Measurements from ENCODE around the gene LUZP2.
"Not testable (repeated sequence)": the region's sequence is repeated elsewhere in the genome, so short reads cannot be mapped to it uniquely, and the experiment has no call there.

Gene LUZP2

DNA sequence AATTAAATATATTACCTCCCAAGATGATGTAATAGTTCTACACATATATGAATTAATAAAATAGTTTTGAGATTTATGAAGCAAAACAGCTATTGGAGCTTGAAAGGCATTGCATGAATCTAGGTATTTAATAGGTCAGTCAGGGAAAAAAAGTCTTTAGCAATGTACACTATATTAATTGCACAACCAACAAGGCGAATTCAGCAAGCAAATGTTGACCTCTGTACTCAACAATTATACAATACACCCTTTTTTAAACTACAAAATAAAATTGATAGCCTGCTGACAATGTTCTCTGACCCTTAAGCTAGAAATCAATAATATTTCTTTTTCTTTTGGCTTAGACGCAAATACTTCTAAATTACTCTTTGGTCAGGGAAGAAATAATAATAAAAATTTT, 345.5 kb downstream of the LUZP2 start:
- no peak for DNase-seq

DNA sequence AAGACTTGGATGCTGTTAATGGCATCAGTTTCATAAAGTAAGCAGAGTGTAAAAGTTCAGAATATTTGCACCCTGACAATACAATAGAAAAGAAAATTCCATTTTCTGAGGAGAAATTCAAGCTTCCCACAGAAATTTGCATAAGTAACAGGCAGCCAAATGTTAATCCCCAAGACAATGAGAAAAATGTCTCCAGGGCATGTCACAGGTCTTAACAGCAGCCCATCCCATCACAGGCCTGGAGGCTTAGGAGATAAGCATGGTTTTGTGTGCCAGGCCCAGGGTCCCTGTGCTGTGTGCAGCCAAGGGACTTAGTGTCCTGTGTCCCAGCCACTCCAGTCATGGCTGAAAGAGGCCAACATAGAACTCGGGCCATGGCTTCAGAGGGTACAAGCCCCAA, 347.6 kb downstream of the LUZP2 start:
- no peak for DNase-seq

DNA sequence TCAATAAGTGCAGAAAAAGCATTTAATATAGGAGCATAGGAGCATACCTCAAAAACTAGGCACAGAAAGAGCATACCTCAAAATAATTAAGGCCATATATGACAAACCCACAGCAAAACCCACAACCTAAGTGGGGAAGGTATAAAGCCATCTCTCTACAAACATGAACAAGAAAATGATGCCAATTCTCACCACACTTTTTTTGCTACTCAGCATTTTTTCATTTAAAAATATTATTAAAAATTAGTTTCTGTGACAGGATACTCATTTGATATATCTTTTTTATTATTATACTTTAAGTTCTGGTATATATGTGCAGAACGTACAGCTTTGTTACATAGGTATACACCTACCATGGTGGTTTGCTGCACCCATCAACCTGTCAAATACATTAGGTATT, 352.0 kb downstream of the LUZP2 start:
- DNase-seq = no peak

DNA sequence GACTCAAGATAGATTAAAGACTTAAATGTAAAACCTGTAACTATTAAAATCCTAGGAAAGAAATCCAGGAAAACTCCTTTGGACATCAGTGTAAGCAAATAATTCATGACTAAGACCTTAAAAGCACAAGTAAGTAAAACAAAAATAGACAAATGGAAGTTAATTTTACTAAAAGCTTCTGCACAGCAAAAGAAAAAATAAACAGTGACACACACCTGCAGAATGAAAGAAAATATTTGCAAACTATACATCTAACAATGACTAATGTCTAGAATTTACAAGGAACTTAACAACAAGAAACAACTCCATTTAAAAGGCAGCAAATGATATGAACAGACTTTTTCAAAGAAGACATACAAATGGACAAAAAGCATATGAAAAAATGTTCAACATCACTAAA, 359.1 kb downstream of the LUZP2 start:
- DNase-seq = no peak

GRCh38 chr11:24859801-24860300, 363.0 kb downstream of the LUZP2 start:
- no peak for DNase-seq

- no peak for DNase-seq
Measured at GRCh38 chr11:24861440-24861839, 364.6 kb downstream of the LUZP2 start.

DNA sequence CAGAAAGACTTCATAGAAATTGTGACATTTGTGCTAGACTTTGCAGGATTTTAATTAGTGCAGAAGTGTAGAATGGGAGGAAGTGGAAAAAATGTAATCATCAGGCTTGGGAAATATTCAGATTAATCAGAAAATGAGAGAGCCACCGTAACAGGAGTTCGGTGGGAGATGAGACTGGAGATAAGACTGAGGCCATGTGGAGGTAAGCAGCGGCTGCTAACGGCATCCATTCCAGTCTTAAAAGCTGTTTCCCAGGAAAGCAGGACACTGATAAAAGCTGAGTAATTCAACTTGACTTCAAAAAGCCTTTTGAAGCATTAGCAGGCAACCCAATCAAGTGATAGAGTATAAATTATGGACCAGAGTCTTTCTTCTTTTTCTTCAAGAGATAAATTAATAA, 369.9 kb downstream of the LUZP2 start:
- no peak for DNase-seq

DNA sequence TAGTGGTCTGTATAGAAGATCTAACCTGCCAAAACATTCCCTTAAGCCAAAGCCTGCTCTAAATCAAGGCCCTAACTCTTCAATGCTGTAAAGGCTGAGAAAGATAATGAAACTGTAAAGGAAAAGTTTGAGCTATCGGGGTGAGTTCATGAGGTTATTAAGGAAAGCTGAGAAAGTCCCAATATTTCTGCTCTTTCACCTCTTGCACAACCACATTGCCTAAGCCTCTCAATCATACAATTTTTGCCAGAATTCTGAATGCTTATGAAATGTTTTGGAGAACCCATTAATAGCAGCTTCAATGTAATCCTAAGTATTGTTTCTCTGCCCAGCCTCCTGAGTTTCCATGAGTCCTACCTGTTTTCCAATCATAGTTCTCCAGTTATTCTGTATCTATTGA, 373.2 kb downstream of the LUZP2 start:
- DNase-seq = no peak

- DNase-seq = no peak
Measured at GRCh38 chr11:24872186-24872585, 375.3 kb downstream of the LUZP2 start.

DNA sequence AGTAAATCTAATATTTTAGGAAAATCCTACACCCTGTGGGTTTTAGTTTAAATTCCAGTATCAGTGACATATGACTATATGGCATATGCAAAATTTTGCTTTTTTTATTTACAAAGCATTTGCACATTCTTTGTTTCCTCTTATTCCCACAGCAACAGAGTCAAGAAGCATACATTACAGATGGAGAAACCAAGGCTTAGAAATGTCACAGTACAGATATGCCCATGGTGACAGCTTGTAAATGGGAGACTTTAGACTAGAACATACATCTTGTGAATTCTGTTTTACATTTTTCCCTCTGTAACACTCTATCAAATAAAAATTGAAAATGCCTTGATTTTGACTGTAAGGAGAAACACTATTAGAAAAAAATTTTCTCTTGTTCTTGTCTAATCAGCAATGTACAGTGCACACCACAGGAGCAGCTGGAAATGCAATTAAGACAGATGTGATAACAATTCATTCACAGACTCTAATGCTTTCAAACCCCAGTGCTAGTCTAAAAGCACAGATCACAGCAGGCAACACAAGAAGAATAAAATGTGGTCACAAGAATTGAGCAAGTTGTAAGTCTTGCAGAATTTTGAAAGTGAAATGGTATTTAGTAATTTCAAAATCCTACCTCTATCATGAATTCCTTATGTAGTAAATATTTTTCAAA, 375.9 kb downstream of the LUZP2 start:
- no peak for DNase-seq

DNA sequence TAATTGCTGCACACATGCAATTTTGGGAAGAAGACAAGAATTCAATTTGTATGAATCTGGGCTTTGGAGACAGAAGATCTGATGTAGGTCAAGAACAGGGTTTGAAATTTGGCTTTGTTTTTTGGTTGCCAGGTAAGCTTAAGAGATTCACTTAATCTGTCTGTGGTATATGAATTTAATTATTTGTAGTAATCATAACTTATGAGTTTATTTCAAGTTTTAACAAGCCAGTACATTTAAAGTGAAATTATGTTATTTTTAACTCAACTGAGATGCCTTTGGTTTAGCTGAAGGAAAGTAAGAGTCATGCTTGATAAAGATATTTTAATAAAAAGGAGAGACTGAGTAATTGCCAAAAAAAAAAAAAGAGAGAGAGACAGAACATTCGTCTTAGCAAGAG, 384.1 kb downstream of the LUZP2 start:
- no peak for DNase-seq

DNA sequence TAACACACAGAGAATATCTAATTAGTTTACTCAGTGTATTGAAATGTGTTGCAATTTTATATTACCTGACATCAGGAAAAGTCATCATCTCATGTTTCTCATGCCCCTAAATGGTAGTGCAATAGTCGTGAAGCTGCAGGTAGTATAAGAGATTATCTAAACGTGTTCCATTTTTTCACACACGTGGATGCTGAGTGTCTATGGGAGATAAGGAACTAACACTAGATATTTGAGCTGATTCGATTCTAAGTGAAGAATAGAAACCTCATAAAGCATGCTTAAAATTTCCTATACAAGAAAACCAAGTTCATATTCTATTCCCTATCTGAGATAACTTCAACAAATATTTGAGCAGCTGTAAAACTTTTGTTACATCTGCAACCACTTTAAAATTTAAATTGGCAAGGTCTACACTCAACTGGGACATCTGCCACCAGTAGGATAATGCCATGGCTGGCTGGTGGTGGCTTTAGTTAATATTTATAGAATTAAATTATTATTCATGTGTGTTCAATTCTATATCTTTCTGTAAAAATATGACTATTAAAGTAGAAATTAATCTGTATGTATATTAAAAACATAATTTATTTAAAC, 388.8 kb downstream of the LUZP2 start:
- DNase-seq = no peak

DNA sequence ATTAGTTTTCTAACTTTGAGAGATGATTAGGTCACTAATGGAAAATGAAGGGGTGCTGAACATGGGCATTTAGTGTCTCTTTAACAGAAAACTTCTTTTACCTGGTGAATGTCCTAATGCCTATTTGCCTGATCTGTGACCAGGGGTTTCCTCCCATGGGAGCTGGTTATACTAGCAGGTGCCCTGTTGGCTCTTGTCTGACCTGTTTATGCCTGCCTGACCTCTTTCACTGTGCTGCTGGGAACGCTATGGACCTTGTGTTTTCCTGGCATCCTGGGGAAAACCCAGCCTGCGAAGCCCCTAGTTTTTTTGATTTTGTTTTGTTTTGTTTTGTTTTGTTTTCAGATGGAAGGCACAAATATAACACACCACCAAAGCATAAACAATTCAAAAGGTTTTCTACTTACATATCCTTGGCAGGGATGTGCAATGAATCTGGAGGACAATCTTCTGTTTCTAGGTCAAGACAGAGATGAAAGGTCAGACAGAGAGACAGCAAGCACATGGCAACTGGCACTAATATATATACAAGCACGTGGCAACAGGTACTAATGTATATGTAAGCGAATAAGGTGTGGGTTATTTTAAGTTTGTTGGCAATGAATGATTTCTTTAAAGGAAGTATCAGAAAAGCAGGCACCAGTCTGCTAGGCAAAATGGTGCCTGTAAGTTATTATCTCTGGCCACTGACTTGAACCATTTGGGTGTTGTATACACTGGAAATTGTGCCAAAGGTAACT, 390.2 kb downstream of the LUZP2 start:
- DNase-seq = no peak

DNA sequence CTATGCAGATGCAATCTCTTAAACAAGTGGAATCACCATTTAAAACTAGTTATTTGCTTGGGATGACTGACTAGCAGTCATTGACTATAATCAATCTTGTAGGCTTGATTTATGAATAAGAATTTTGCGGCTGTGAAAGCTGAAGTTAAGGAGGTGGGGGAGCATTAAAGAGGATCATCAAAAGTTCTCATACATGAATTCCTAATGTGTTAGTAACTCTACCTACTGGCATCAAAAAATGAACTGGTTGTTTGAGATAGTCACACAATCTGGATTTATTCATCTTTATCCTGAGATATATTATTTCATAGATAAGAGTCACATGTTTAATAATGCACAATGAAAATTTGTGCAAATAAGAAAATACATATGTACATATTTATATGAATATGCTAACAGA, 393.6 kb downstream of the LUZP2 start:
- DNase-seq = no peak

DNA sequence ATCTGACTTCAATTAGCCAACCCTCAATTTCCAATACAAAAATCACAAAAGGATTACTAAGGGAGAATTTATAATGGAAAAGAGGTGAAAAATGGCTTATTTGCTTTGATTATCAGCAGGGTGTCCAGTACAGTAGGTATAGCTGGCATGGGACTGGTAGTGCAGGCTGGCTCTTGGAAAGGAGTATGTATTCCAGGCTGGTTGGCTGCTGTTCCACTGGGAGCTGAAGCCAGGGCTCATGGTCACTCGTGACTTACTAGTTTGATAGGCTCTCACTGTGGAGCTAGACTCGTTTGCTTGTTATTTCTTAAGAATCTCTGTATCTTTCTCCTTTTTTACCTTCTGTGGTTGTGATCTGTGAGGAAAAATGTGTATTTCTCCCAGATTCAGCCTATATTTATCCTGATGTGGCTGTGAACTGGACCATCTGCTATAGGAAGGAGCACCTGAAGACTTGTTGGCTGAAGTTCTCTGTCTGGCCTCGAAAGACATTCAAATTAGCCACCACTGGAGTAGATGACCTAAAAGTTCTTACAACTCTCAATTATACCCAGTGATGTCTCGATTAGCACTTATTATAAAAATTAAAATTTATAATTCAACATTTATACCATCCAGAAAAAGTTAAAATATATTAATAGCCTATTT, 395.1 kb downstream of the LUZP2 start:
- not testable (repeated sequence) for DNase-seq

- no peak for DNase-seq
Measured at GRCh38 chr11:24896118-24896835, 399.4 kb downstream of the LUZP2 start.

DNA sequence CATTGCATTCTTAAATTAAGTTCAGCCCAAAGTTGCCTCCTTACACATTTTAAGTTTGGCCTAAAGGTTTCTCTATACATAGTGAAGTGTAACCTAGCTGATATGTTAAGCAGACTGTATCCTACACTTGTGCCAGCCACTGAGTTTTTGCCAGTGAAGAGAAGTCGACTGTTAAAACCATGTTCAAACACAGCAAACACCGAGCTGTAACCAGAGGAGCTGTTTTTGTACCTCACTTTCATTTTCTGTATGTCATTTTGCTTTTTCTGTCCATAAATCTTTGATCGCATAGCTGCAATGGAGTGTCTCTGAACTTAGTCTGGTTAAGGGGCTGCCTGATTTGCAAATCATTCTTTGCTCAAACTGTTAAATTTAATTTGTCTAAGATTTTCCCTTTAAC, 403.7 kb downstream of the LUZP2 start:
- no peak for DNase-seq

DNA sequence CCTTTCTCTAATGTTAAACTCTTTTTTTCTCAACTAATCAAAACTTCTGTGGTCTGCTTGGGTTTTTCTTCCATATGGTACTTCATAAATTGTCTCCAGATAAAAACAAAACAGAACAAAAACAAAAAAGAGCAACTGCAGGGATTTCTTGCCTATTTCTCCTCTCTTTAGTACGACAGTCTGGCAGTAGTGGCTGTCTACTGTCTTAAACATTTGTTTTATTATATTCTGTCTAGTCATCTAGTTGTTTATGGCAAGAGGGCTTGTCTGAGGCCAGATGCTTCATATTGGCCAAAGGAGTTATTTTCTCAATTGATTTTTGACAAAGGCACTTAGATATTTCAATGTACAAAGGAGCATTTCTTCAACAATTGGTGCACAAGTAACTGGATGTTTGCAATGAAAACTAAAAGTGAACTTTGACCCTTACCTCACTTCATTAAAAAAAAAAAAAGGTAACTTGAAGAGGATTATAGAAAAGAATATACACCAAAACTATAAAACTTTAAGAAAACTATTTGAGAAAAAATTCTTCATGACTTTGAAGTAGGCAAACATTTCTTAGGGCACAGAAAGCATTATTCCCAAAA, 404.2 kb downstream of the LUZP2 start:
- DNase-seq = no peak

DNA sequence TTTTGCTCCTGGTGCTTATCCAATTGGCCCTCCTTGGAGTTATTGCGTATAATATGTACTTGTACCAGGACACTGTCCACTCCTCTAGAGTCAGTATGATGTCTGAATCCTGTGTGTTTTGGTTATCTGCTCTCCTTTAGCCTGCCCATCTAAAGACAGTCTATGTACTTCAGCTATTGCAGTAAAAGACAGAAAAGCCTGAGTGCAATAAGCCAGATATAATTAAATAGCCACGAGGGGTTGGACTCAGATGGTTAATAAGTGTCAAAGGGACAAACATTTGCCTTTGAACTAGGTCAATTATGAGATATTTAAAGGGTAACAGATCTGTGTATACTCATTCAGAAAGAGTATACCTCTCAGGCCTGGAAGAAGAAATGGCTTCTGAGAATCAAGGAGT, 406.7 kb downstream of the LUZP2 start:
- DNase-seq = no peak

GRCh38 chr11:24925091-24925490, 428.2 kb downstream of the LUZP2 start:
- DNase-seq = no peak

GRCh38 chr11:24932110-24933000, 435.5 kb downstream of the LUZP2 start:
- DNase-seq = no peak
